Activated CD8-positive, alpha-beta memory T cell treated with anti-CD3 and anti-CD28 coated beads, Interleukin-2, amount 50 U/mL, for 24 hours (primary cell): Measurements from ENCODE around the gene FAM163A.
"Not testable (repeated sequence)": the region's sequence is repeated elsewhere in the genome, so short reads cannot be mapped to it uniquely, and the experiment has no call there.

Experiments used
- DNase-seq: peaks from one replicate; pipeline ENCODE4 v3.0.0-alpha.2; 2020; ENCODE audit errors: extremely low read depth

FAM163A gene

DNA sequence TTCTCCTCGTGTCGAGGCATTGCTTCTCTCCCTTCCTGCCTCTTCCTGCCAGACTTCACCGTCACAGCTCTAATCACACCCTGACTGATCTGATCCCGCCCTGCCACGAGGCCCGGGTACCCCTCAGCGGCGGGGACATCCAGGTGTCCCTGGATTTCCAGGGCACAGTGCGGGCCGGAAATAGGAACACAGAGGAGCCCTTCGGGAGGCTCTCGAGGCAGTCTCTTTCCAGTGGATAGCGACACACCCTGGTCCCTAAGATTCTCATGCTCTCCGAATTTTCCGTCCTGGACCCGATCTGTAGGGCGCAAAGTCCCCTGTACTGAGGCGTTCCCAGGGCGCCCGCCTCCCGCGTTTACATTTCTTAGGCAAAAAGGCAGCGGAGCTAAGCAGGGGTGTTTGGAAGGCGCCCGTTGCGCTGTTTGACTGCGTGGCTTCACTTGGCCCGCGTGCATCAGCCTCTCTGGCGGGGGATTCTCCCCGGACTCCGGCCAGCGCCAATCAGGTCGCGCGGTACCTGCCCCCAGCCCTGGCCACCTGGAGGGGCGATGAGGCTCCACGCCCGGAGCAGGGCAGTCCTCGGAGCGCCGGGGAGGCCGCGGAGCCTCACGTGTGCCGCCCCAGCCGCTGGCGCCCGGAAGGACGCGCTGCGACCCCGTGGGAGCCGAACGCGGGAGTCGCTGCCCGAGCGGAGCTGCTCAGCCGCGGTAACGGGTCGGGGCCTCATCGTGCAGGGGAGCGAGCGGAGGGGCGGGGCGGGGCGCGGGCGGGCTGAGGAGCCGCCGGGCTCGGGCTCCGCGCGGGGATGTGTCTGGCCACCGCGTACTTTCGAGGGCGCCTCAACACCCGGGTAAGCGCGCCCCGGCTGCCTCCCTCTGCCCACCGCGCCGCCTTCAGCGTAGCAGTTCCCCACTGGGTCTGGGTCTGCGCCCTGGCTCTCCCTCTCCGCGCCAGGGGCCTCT, at the start of gene FAM163A:
Gene FAM163A (plus strand): TSS at position 575 of the 962 bp plus-strand sequence. CDS start 69,807 bp downstream, outside the sequence.
- no peak for DNase-seq

DNA sequence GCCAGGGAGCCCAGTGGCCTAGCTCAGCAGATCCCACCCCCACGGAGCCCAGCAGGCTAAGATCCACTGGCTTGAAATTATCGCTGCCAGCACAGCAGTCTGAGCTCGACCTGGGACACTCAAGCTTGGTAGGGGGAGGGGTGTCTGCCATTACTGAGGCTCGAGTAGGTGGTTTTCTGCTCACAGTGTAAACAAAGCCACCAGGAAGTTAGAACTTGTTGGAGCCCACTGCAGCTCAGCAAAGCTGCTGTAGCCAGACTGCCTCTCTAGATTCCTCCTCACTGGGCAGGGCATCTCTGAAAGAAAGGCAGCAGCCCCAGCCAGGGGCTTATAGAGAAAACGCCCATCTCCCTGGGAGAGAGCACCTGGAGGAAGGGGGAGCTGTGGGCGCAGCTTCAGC, 48.6 kb upstream of the FAM163A start:
- not testable (repeated sequence) for DNase-seq

- DNase-seq = no peak
Measured at GRCh38 chr1:179702946-179703539, 40.0 kb upstream of the FAM163A start.

- DNase-seq = peak; percentile 4
Measured at GRCh38 chr1:179706339-179706941, 36.7 kb upstream of the FAM163A start.

GRCh38 chr1:179707406-179707805, 35.7 kb upstream of the FAM163A start:
- no peak for DNase-seq

- no peak for DNase-seq
Measured at GRCh38 chr1:179708434-179709195, 34.5 kb upstream of the FAM163A start.

- no peak for DNase-seq
Measured at GRCh38 chr1:179709841-179710329, 33.2 kb upstream of the FAM163A start.

DNA sequence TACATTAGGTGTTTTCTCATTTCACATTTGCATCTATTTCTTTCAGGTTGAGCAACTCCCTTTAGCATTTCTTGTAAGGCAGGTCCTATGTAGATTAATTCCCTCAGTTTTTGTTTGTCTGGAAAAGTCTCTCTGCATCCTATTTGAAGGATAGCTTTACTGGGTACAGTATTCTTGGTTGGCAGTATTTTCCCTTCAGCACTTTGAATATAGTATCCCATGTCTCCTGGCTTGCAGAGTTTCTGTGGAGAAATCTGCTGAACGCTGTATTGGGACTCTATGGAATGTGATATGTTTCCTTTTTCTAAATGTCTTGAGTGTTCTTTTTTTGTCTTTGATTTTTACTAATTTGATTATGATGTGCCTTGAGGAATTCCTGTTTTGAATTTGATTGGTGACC, 28.9 kb upstream of the FAM163A start:
- DNase-seq = no peak

- DNase-seq = no peak
Measured at GRCh38 chr1:179714623-179715022, 28.5 kb upstream of the FAM163A start.

DNA sequence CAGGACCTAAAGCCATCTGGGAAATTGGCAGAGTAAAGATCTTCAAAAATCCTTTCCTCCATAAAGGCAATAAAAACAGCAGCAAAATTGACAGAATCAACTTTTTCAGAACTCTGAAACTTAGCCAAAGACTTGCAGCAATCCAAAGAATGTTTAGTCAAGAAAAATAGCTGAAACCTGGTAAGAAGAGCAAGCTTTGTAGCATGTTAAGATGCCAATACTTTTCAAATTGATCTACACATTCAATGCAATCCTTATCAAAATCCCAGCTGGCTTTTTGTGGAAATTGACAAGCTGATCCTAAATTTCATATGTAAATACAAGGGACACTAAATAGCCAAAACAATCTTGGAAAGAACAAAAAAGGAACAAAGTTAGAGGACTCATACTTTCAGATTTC, 23.8 kb upstream of the FAM163A start:
- no peak for DNase-seq

- no peak for DNase-seq
Measured at GRCh38 chr1:179728271-179728670, 14.8 kb upstream of the FAM163A start.

DNA sequence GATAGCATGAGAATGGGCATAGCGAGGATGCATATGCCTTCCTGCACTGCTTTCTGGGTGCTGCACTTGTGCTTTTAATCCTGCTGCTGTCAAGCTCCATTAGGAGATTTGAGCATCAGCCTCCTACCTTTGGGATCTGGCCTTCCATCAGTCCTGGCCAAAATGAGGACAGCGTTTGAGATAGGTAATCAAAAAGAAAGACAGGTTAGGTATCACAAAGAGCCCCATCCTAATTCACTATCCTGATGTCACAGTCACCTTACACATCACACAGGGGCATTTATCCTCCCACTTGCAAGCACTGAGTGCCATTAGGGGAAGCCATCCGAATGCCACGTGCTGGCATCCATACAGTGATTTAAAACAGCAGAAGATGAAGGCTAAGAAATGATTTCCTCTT, 13.2 kb upstream of the FAM163A start:
- no peak for DNase-seq

GRCh38 chr1:179731643-179732042, 11.4 kb upstream of the FAM163A start:
- DNase-seq = no peak

GRCh38 chr1:179742291-179742690, 800 bp upstream of the FAM163A start:
- DNase-seq = no peak

GRCh38 chr1:179743679-179744400, 749 bp downstream of the FAM163A start:
- DNase-seq = no peak

GRCh38 chr1:179744401-179745130, 1.5 kb downstream of the FAM163A start:
- no peak for DNase-seq

GRCh38 chr1:179745131-179745611, 2.1 kb downstream of the FAM163A start:
- no peak for DNase-seq

DNA sequence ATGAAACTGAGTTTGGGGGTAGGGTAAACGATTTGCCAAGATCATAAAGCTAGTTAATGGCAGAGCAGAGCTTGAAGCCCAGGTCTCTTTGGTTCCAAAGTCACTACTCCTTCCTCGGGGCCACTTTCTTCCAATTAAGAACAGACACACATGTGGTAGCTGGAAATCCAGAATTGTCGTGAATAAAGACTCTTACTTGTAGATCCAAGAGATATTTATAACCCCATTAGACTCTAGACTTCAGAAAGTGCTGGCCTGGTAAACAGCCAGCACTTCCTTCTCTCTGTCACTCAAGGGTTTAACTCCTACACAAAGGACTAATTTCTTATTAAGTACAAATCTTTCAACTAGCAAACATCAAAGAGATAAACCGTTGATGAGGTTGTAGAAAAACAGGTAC, 2.7 kb downstream of the FAM163A start:
- no peak for DNase-seq

DNA sequence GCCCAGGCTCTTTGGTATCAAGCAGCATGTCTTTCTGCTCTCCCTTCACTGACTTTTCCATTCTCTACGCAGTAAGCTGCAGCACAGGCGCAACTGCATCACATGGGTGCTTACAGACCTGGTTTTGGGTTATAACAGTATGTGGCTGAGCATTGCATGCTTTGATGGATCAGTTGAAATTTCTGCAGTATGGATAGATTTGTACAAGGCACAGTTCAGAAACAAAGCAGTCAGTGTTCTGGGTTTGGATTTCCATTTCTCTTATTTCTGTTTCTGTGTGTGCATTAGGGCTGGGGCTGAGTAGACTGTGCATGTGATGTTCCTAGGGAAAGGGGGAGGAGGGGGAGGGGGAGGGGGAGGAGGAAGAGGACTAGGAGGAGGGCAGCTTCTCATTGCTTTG, 4.5 kb downstream of the FAM163A start:
- DNase-seq = no peak

- no peak for DNase-seq
Measured at GRCh38 chr1:179748772-179749171, 5.7 kb downstream of the FAM163A start.
